Esophagus (tissue), 2 donors: ENCODE data around the gene BCL10. TPM values are rescaled to one million over a fixed set of nuclear protein-coding genes. Genes with fewer than 3 reads are reported as not detected.

Experiments
- H3K27ac ChIP-seq, 2 donors: one replicate each; pipeline ENCODE4 v1.5.1; 2013; ENCODE audit warnings: low read depth in 2 of 2, mild to moderate bottlenecking in 2 of 2, inconsistent platforms in 1 of 2, low read length in 1 of 2, moderate library complexity in 1 of 2
- H3K27me3 ChIP-seq, 2 donors: one replicate each; pipeline ENCODE4 v1.6.1; 2013; ENCODE audit warnings: low read length in 2 of 2, control low read depth in 1 of 2, mild to moderate bottlenecking in 1 of 2; ENCODE audit not compliant: insufficient read depth in 2 of 2, control insufficient read depth in 1 of 2
- H3K36me3 ChIP-seq, 2 donors: one replicate each; pipeline ENCODE4 v1.6.1; 2013; ENCODE audit warnings: low read length in 1 of 2; ENCODE audit not compliant: control insufficient read depth in 2 of 2, insufficient read depth in 2 of 2
- H3K4me1 ChIP-seq, 2 donors: one replicate each; pipeline ENCODE4 v1.6.1; 2013; ENCODE audit warnings: low read length in 1 of 2; ENCODE audit not compliant: control insufficient read depth in 2 of 2, insufficient read depth in 2 of 2
- H3K4me3 ChIP-seq, 2 donors: one replicate each; pipeline ENCODE4 v1.5.1; 2013; ENCODE audit warnings: low read length in 2 of 2, mild to moderate bottlenecking in 2 of 2, low read depth in 1 of 2, moderate library complexity in 1 of 2
- H3K9me3 ChIP-seq, 2 donors: one replicate each; pipeline ENCODE4 v1.6.1; 2013; ENCODE audit warnings: mild to moderate bottlenecking in 2 of 2, low read depth in 1 of 2, low read length in 1 of 2, moderate library complexity in 1 of 2; ENCODE audit not compliant: control insufficient read depth in 2 of 2, insufficient read depth in 1 of 2
- WGBS, 2 donors: extraction: QIAGEN DNeasy Blood & Tissue Kit; methylation state at CpG; one replicate each; pipeline ENCODE4 v1.1.7; 2013; 5-methylcytosine and 5-hydroxymethylcytosine counted together
- polyA plus RNA-seq, 2 donors: library from polyadenylated mRNA; stranded (reverse); fragments of 200-250 nt; gene quantifications; one replicate each; pipeline ENCODE4 v1.2.3, GENCODE V29; 2013
- donor health status: healthy with polysubstance abuse.
- donor health status: Bipolar disorder and iron deficiency.

Gene BCL10
- polyA plus RNA-seq, 2 donors: 11.5 to 13.1 TPM

GRCh38 chr1:85303440-85304162 lies 27.2 kb upstream of the BCL10 start:
- 64 to 65% methylated on average over 4 of the region's 4 CpGs for WGBS, 2 donors
- Histone ChIP-seq H3K4me1 (peaks cover 0 to 2% of the 10 kb centered on the region in 2 donors), H3K9me3 (no peaks in the 10 kb centered on the region), H3K27ac (no peak overlapping the region), H3K27me3 (no peaks in the 10 kb centered on the region), H3K4me3 (no peak overlapping the region), H3K36me3 (no peaks in the 10 kb centered on the region)

DNA sequence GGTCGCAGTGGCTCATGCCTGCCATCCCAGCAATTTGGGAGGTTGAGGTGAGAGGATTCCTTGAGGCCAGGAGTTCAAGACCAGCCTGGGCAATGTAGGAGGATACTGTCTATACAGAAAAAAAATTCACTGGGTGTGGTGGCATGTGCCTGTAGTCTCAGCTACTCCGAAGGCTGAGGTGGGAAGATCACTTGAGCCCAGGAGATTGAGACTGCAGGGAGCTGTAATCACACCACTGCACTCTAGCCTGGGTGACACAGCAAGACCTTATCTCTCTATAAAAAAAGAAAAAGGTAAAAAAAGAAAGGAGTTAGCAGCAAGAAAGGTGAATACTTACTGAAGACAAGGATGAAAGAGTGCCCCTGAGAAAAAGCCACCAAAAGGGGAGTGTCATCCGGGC lies 23.7 kb upstream of the BCL10 start:
- H3K4me1 ChIP-seq: peaks cover 2 to 7% of the 10 kb centered on the region in 2 donors
- WGBS, 2 donors: 78 to 82% methylated on average over 3 of the region's 3 CpGs
- H3K27me3 ChIP-seq: no peaks in the 10 kb centered on the region

DNA sequence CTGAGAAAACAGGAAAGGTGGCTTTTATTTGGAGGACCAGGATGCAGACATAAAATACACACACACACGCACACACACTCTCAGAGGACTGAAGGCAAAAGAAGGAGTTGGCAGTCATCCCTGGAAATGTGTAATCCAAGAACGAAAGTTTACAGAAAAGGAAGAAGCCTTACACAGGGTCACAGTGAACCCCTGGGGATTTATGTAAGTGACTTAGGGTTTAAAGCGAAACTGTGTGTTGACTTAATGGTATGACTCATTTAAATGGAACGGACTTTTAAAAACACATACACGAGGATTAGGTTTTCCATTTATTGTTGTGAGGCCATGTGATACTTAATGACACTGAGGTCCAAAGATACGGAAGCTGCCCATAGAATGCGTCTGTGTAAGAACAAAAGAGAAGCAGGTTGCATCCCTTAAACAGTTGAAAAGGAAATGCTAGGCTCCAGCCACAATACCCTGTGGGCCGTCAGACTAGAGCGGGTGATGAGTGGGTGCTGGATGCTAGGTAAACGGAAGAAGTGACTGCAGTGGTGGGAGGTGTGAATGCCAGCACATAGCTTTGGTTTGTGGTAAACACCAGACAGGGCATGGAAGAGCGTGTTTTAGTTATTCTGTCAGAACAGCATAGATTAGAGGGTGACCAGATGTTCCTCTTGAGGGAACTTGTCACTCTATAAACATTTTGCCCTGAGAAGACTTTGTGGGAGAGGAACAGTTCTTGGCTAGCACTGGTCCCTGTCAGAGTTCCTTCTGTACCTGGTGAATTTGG lies 21.6 kb upstream of the BCL10 start:
- Histone ChIP-seq H3K9me3 (no peaks in the 10 kb centered on the region), H3K36me3 (no peaks in the 10 kb centered on the region), H3K4me3 (peak overlapping the region in 1 of 2 donors; percentile 23), H3K27me3 (no peaks in the 10 kb centered on the region), H3K4me1 (peaks cover 2 to 13% of the 10 kb centered on the region in 2 donors), H3K27ac (peak overlapping the region; percentile 88 to 96)
- WGBS, 2 donors: 16 to 18% methylated on average over 11 of the region's 11 CpGs

More for the DNA sequence above, 23.7 kb upstream of the BCL10 start:
- Histone ChIP-seq H3K9me3 (no peaks in the 10 kb centered on the region), H3K36me3 (no peaks in the 10 kb centered on the region), H3K4me3 (no peak overlapping the region), H3K27ac (no peak overlapping the region)

- no peaks in the 10 kb centered on the region for H3K36me3 ChIP-seq
- no peak overlapping the region for H3K4me3 ChIP-seq
- H3K9me3 ChIP-seq: no peaks in the 10 kb centered on the region
- no peaks in the 10 kb centered on the region for H3K27me3 ChIP-seq
- H3K27ac ChIP-seq: peak overlapping the region; percentile 74 to 88
- WGBS, 2 donors: 15 to 30% methylated on average over 1 of the region's 1 CpG
- peaks cover 2 to 13% of the 10 kb centered on the region in 2 donors for H3K4me1 ChIP-seq
These were observed 21.1 kb upstream of the BCL10 start for GRCh38 chr1:85297538-85297854.

- Histone ChIP-seq H3K4me1 (peaks cover 2 to 13% of the 10 kb centered on the region in 2 donors), H3K27ac (peak overlapping the region; percentile 74 to 88)
These were observed 20.5 kb upstream of the BCL10 start for GRCh38 chr1:85296980-85297379.

DNA sequence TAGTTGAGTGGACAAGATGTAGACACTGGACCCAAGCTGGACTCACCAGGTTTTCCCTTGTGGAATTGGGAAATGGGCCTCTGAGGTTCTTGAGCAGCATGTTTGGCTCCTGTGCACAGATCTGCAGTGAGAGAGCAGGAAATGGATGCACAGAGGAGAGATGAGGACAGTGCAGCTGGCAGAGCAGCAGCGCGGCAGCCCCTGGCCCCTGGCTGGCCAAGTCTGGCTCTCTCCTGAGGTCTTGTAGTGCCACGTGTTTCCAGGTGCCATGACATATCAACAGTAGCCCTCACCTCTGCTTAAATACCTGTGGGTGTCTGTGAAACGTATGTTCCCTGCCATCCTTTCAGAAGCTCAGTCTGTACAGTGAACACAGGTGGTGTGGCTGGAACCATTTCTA lies 19.2 kb upstream of the BCL10 start:
- 81 to 87% methylated on average over 4 of the region's 4 CpGs for WGBS, 2 donors
- no peak overlapping the region for H3K4me3 ChIP-seq
- peak overlapping the region; percentile 25 to 74 for H3K27ac ChIP-seq
- H3K9me3 ChIP-seq: no peaks in the 10 kb centered on the region
- no peaks in the 10 kb centered on the region for H3K27me3 ChIP-seq
- peaks cover 2 to 13% of the 10 kb centered on the region in 2 donors for H3K4me1 ChIP-seq
- H3K36me3 ChIP-seq: no peaks in the 10 kb centered on the region

More at GRCh38 chr1:85296980-85297379, 20.5 kb upstream of the BCL10 start:
- no peaks in the 10 kb centered on the region for H3K36me3 ChIP-seq
- no peak overlapping the region for H3K4me3 ChIP-seq
- 29 to 47% methylated on average over 1 of the region's 1 CpG for WGBS, 2 donors
- no peaks in the 10 kb centered on the region for H3K27me3 ChIP-seq
- H3K9me3 ChIP-seq: no peaks in the 10 kb centered on the region

DNA sequence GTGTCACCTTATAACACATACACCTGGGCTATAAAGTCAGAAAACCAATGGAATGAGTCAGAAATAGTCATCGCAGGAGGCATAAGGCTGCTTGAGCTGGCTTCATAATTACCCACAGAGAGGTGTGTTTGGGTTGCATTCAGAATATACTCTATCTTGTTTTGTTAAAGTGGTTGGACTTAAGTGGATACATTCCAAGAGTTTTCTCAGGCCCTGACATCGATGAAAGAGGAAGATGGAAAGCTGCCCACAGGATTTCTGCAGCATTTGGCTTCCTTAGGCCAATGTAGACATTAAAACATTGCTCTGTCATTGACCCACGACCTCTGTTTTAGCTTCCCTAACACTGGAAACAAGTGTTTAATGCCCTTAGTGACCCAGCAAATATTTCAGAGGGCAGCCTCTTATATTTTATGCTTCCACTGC lies 18.6 kb upstream of the BCL10 start:
- H3K4me3 ChIP-seq: no peak overlapping the region
- H3K9me3 ChIP-seq: no peaks in the 10 kb centered on the region
- peak overlapping the region; percentile 25 to 63 for H3K27ac ChIP-seq
- no peaks in the 10 kb centered on the region for H3K36me3 ChIP-seq
- H3K27me3 ChIP-seq: no peaks in the 10 kb centered on the region
- peaks cover 2 to 16% of the 10 kb centered on the region in 2 donors for H3K4me1 ChIP-seq
- 28 to 38% methylated on average over 3 of the region's 3 CpGs for WGBS, 2 donors

- Histone ChIP-seq H3K27me3 (no peaks in the 10 kb centered on the region), H3K9me3 (no peaks in the 10 kb centered on the region), H3K36me3 (no peaks in the 10 kb centered on the region), H3K4me1 (peaks cover 2 to 12% of the 10 kb centered on the region in 2 donors), H3K4me3 (no peak overlapping the region), H3K27ac (peak overlapping the region; percentile 38 to 50)
- 99 to 100% methylated on average over 2 of the region's 2 CpGs for WGBS, 2 donors
These were observed 14.4 kb upstream of the BCL10 start for GRCh38 chr1:85290826-85291225.

DNA sequence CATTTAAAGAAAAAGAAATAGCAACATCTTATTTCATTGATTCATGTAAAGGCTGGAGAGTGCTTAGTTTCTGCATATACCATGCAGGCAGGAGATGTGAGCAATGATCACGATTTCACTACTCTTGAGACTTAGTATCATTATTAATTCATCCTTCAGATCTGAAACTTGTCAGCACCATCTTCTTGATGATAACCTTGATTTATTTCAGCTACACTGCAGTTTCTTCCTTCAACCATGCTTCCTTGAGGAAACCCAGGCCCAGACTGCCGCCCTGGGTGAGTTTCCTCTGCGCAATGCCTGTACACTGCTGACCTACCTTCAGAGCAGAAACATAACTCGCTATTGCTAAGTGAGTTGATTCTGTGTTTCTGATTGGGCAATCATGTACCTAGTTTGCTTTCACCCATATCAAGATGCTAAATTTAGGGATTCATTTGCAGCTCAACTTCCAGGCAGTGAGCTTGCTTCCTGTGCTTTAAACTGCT lies 13.5 kb upstream of the BCL10 start:
- Histone ChIP-seq H3K27ac (peak overlapping the region; percentile 38 to 86), H3K4me1 (peaks cover 0 to 8% of the 10 kb centered on the region in 2 donors), H3K4me3 (no peak overlapping the region), H3K27me3 (no peaks in the 10 kb centered on the region), H3K36me3 (peaks cover 0 to 4% of the 10 kb centered on the region in 2 donors), H3K9me3 (no peaks in the 10 kb centered on the region)
- 59 to 78% methylated on average over 4 of the region's 4 CpGs for WGBS, 2 donors
